ENCODE measurements around the gene RBM42. TPM values are rescaled to one million over a fixed set of nuclear protein-coding genes. Genes with fewer than 3 reads are reported as not detected.
A peak's percentile ranks its signal among the peaks of the same experiment; 100 is the strongest.

The RBM42 gene
- polyA plus RNA-seq, 2 of the 4 experiments (the other 2 are of a cell fraction), result 80.4 to 128 TPM

GRCh38 chr19:35615036-35615435 lies 13.8 kb upstream of the RBM42 start:
- FAIRE-seq (no peak), DNase-seq (ENCODE audit: low read depth in 1 of 2, low spot score in 1 of 2) (no peak), ATAC-seq (no peak)
- Histone ChIP-seq H3K4me3 (no peak overlapping the region), H3K9me3 (no peaks in the 10 kb centered on the region), H3K27ac (no peak overlapping the region), H3K4me2 (no peak overlapping the region), H3K4me1 (peaks cover 9% of the 10 kb centered on the region; the same call in 2 of the 3 replicates)
- CTCF ChIA-PET, result interaction anchor here (0.7 to 3.7 kb wide), 6 partner anchors 8 to 66 kb away, joined by 3 to 24 read pairs (median 6); no protein-coding TSS in a partner anchor
- POLR2A ChIA-PET, result no interaction called here
- WGBS (ENCODE audit: missing lambda C conversion rate), result 92% methylated on average over 17 of the region's 17 CpGs
- TF ChIP-seq ESRRA (IDR thresholded peaks at IDR 0.05; ENCODE audit: borderline replicate concordance, low read length), result no peak
- TF ChIP-seq PHF8 (IDR thresholded peaks at IDR 0.05; ENCODE audit: borderline replicate concordance, low read depth), result no peak
- TF ChIP-seq ELK1 (IDR thresholded peaks at IDR 0.05; ENCODE audit: low read depth, low read length), result no peak
- no peak for TF ChIP-seq SREBF2 (IDR thresholded peaks at IDR 0.05)
- no peak for TF ChIP-seq RCOR1 (IDR thresholded peaks at IDR 0.05; ENCODE audit: low read depth, low read length)
- TF ChIP-seq RNF2 (IDR thresholded peaks at IDR 0.05; ENCODE audit: borderline replicate concordance, low read depth), result no peak
- TF ChIP-seq POLR2AphosphoS2 (conservative IDR thresholded peaks at IDR 0.05; ENCODE audit: low read length), result no peak
- no peak for TF ChIP-seq ZNF302 (CRISPR knock-in tag; IDR thresholded peaks at IDR 0.05)
- TF ChIP-seq FOSB (CRISPR knock-in tag; IDR thresholded peaks at IDR 0.05), result no peak
- no peak for TF ChIP-seq HMGXB4 (CRISPR knock-in tag; IDR thresholded peaks at IDR 0.05; ENCODE audit: borderline replicate concordance)
- no peak for TF ChIP-seq CTCF (IDR thresholded peaks at IDR 0.05)
- no peak for TF ChIP-seq CEBPB (IDR thresholded peaks at IDR 0.05)
- no peak for TF ChIP-seq NFE2L2 (conservative IDR thresholded peaks at IDR 0.05; ENCODE audit: low read length)
- no peak for TF ChIP-seq PBX3 (IDR thresholded peaks at IDR 0.05)
- TF ChIP-seq CBX2 (IDR thresholded peaks at IDR 0.05; ENCODE audit: borderline replicate concordance, low read depth), result no peak
- TF ChIP-seq TP53 (CRISPR knock-in tag; IDR thresholded peaks at IDR 0.05), result no peak
- no peak for TF ChIP-seq HES2 (IDR thresholded peaks at IDR 0.05)
- no peak for TF ChIP-seq CHD4 (IDR thresholded peaks at IDR 0.05; ENCODE audit: borderline replicate concordance)
- TF ChIP-seq EP300 (IDR thresholded peaks at IDR 0.05), result no peak
- TF ChIP-seq JUNB (IDR thresholded peaks at IDR 0.05), result no peak

- 72% methylated on average over 7 of the region's 7 CpGs for WGBS (ENCODE audit: missing lambda C conversion rate)
- no peak overlapping the region for H3K27ac ChIP-seq
- H3K4me3 ChIP-seq, result no peak overlapping the region
- CTCF ChIA-PET, result interaction anchor here (0.6 to 2.2 kb wide), 10 partner anchors 12 to 281 kb away, joined by 3 to 14 read pairs (median 3); no protein-coding TSS in a partner anchor
- POLR2A ChIA-PET, result no interaction called here
- H3K4me2 ChIP-seq, result no peak overlapping the region
- DNase-seq (ENCODE audit: low read depth in 1 of 2, low spot score in 1 of 2), result peak in 1 of 2 experiments; percentile 71
- no peaks in the 10 kb centered on the region for H3K4me1 ChIP-seq
- no peak for FAIRE-seq
- no peaks in the 10 kb centered on the region for H3K9me3 ChIP-seq
- ATAC-seq, result peak; percentile 59 to 81
- TF ChIP-seq HMGXB4 (CRISPR knock-in tag; IDR thresholded peaks at IDR 0.05; ENCODE audit: borderline replicate concordance) (no peak), CEBPB (IDR thresholded peaks at IDR 0.05) (no peak), MAFK (IDR thresholded peaks at IDR 0.05; ENCODE audit: partially characterized antibody) (no peak), RFX5 (IDR thresholded peaks at IDR 0.05) (no peak), CTCF (IDR thresholded peaks at IDR 0.05) (peak; percentile 29; the same call in 1 of the 3 replicates), PHF8 (IDR thresholded peaks at IDR 0.05; ENCODE audit: borderline replicate concordance, low read depth) (no peak), TFCP2L1 (CRISPR knock-in tag; IDR thresholded peaks at IDR 0.05) (no peak), TP53 (CRISPR knock-in tag; IDR thresholded peaks at IDR 0.05) (no peak), RAD21 (conservative IDR thresholded peaks at IDR 0.05 in 1 of 2, IDR thresholded peaks at IDR 0.05 in 1 of 2) (peak; percentile 22 to 45; a peak in 3 of 5 replicates), BHLHE40 (IDR thresholded peaks at IDR 0.05; ENCODE audit: low read depth, low read length) (no peak), EP300 (IDR thresholded peaks at IDR 0.05) (no peak), POLR2A (IDR thresholded peaks at IDR 0.05; ENCODE audit: low read length) (no peak), EHMT2 (IDR thresholded peaks at IDR 0.05; ENCODE audit: low read depth) (no peak), SREBF2 (IDR thresholded peaks at IDR 0.05) (no peak)
Measured at GRCh38 chr19:35618857-35619256, 10.0 kb upstream of the RBM42 start.

Measured in A549 (cell line).